H1 (cell line): ENCODE results near the gene NEBL. TPM values are rescaled to one million over a fixed set of nuclear protein-coding genes. Genes with fewer than 3 reads are reported as not detected.

Source experiments
- CTCF ChIA-PET: fragments of 300-600 bp; sonication (Branson Sonifier 250); formaldehyde crosslinking; loops from one replicate; lab custom pipeline; 2021; ENCODE audit not compliant: partially characterized antibody; lab: Charles Lee
- POLR2A ChIA-PET: fragments of 300-600 bp; sonication (Branson Sonifier 250); formaldehyde crosslinking; loops from one replicate; lab custom pipeline; 2021; ENCODE audit warnings: inconsistent platforms; ENCODE audit not compliant: partially characterized antibody; lab: Charles Lee
- DNase-seq, 2 experiments: peaks; one replicate each; pipeline versions ENCODE4 v3.0.0 to v3.0.0-alpha.2; 2010 to 2022; ENCODE audit warnings: low spot score in 2 of 2, low read depth in 1 of 2, mixed read lengths in 1 of 2
- FAIRE-seq: peaks from 2 replicates; lab custom pipeline; 2011; peaks lifted over from hg19 to GRCh38; lab: Jason Lieb, UNC
- H2AFZ ChIP-seq: 2 replicates; pipeline ENCODE4 v1.8.1; 2012; ENCODE audit warnings: low read length, inconsistent platforms
- H2AK5ac ChIP-seq: 2 replicates; pipeline ENCODE4 v1.6.1; 2013; ENCODE audit warnings: low read depth, low read length
- H2BK120ac ChIP-seq: replicated peaks from 2 replicates; pipeline ENCODE3; 2013; ENCODE audit warnings: low read depth, low read length, inconsistent platforms
- H2BK12ac ChIP-seq: 2 replicates; pipeline ENCODE4 v1.6.1; 2013; ENCODE audit warnings: low read depth, low read length
- H2BK15ac ChIP-seq: 2 replicates; pipeline ENCODE4 v1.6.1; 2013; ENCODE audit warnings: low read length
- H2BK20ac ChIP-seq: 2 replicates; pipeline ENCODE4 v1.6.1; 2013; ENCODE audit warnings: low read length
- H2BK5ac ChIP-seq: 2 replicates; pipeline ENCODE4 v1.6.1; 2013; ENCODE audit warnings: low read depth, low read length
- H3K14ac ChIP-seq: 2 replicates; pipeline ENCODE4 v1.6.1; 2013; ENCODE audit warnings: inconsistent platforms; ENCODE audit not compliant: insufficient read length
- H3K18ac ChIP-seq: 2 replicates; pipeline ENCODE4 v1.6.1; 2013; ENCODE audit warnings: low read length; ENCODE audit errors: extremely low read depth
- H3K23ac ChIP-seq: 2 replicates; pipeline ENCODE4 v1.6.1; 2013; ENCODE audit warnings: inconsistent platforms; ENCODE audit not compliant: insufficient read length
- H3K23me2 ChIP-seq: 2 replicates; pipeline ENCODE4 v1.6.1; 2013; ENCODE audit warnings: low read depth, low read length
- H3K27ac ChIP-seq: 2 replicates; pipeline ENCODE4 v1.6.1; 2011; ENCODE audit warnings: low read depth, low read length, inconsistent platforms
- H3K27me3 ChIP-seq, 4 experiments: replicated peaks in 1 of 4; 1 replicate in 1 of 4; 2 replicates in 3 of 4; pipeline versions ENCODE4 v1.6.1 to v1.8.1; 2011 to 2013; ENCODE audit warnings: low read length in 3 of 4, mild to moderate bottlenecking in 3 of 4, inconsistent platforms in 2 of 4, mixed read lengths in 2 of 4, moderate library complexity in 1 of 4; ENCODE audit not compliant: control insufficient read depth in 3 of 4, insufficient read depth in 3 of 4; ENCODE audit errors: extremely low read depth in 1 of 4
- H3K36me3 ChIP-seq, 4 experiments: 2 replicates each; pipeline versions ENCODE4 v1.6.1 to v1.8.1; 2011 to 2013; ENCODE audit warnings: mild to moderate bottlenecking in 4 of 4, low read length in 3 of 4, moderate library complexity in 2 of 4, control low read depth in 1 of 4, inconsistent platforms in 1 of 4; ENCODE audit not compliant: insufficient read depth in 4 of 4, control insufficient read depth in 2 of 4
- H3K4ac ChIP-seq: replicated peaks from 2 replicates; pipeline ENCODE3; 2013; ENCODE audit warnings: low read length, low read depth, mixed read lengths, inconsistent platforms; ENCODE audit not compliant: insufficient read length
- H3K4me1 ChIP-seq, 4 experiments: replicated peaks in 1 of 4; 1 replicate in 1 of 4; 2 replicates in 3 of 4; pipeline versions ENCODE4 v1.6.1 to v1.8.1; 2011 to 2013; ENCODE audit warnings: low read length in 3 of 4, inconsistent platforms in 2 of 4, mixed read lengths in 1 of 4; ENCODE audit not compliant: insufficient read depth in 4 of 4, control insufficient read depth in 3 of 4
- H3K4me2 ChIP-seq, 2 experiments: 2 replicates each; pipeline versions ENCODE4 v1.6.1 to v1.8.1; 2011 to 2013; ENCODE audit warnings: low read depth in 2 of 2, low read length in 2 of 2, control low read depth in 1 of 2, inconsistent platforms in 1 of 2, mild to moderate bottlenecking in 1 of 2; ENCODE audit not compliant: insufficient read depth in 1 of 2
- H3K4me3 ChIP-seq, 4 experiments: fragments of 200-600, 300-600 bp in 1 of 4; sonication (generic), shearing (Covaris generic), sonication (Bioruptor Twin) in 1 of 4; 2 replicates each; pipeline versions ENCODE4 v1.5.1 to v1.8.1; 2011 to 2016; ENCODE audit warnings: low read length in 4 of 4, low read depth in 3 of 4, control low read depth in 2 of 4, inconsistent platforms in 2 of 4, mild to moderate bottlenecking in 2 of 4, mixed read lengths in 1 of 4, moderate library complexity in 1 of 4; ENCODE audit not compliant: insufficient read depth in 2 of 4; ENCODE audit errors: extremely low read depth in 1 of 4
- H3K56ac ChIP-seq: replicated peaks from 2 replicates; pipeline ENCODE3; 2013; ENCODE audit warnings: low read depth, mild to moderate bottlenecking, mixed read lengths, low read length, inconsistent platforms; ENCODE audit not compliant: insufficient read length
- H3K79me1 ChIP-seq: 2 replicates; pipeline ENCODE4 v1.6.1; 2013; ENCODE audit warnings: low read depth, low read length, control low read depth
- H3K79me2 ChIP-seq, 2 experiments: 2 replicates each; pipeline versions ENCODE4 v1.6.1 to v1.8.1; 2012 to 2013; ENCODE audit warnings: low read length in 2 of 2, mild to moderate bottlenecking in 2 of 2, inconsistent platforms in 1 of 2; ENCODE audit not compliant: insufficient read depth in 2 of 2, control insufficient read depth in 1 of 2
- H3K9ac ChIP-seq, 4 experiments: replicated peaks in 1 of 4; 1 replicate in 1 of 4; 2 replicates in 3 of 4; pipeline versions ENCODE4 v1.6.1 to v1.8.1; 2011 to 2013; ENCODE audit warnings: low read depth in 3 of 4, low read length in 3 of 4, control low read depth in 2 of 4, mild to moderate bottlenecking in 2 of 4, moderate library complexity in 2 of 4, inconsistent platforms in 1 of 4; ENCODE audit errors: extremely low read depth in 1 of 4
- H3K9me3 ChIP-seq, 2 experiments: 2 replicates each; pipeline versions ENCODE4 v1.6.1 to v1.8.1; 2012 to 2013; ENCODE audit warnings: mild to moderate bottlenecking in 2 of 2, moderate library complexity in 2 of 2, control low read depth in 1 of 2, inconsistent platforms in 1 of 2, low read depth in 1 of 2, low read length in 1 of 2, mixed read lengths in 1 of 2; ENCODE audit not compliant: insufficient read depth in 2 of 2
- H4K20me1 ChIP-seq, 2 experiments: replicated peaks in 1 of 2; 2 replicates each; pipeline versions ENCODE3 to v1.8.1; 2011 to 2013; ENCODE audit warnings: inconsistent platforms in 2 of 2, low read length in 2 of 2, mild to moderate bottlenecking in 1 of 2; ENCODE audit not compliant: insufficient read depth in 2 of 2, control insufficient read depth in 1 of 2
- H4K5ac ChIP-seq: 2 replicates; pipeline ENCODE4 v1.6.1; 2013; ENCODE audit warnings: low read length, low read depth, mixed read lengths, inconsistent platforms; ENCODE audit not compliant: insufficient read length
- H4K8ac ChIP-seq: 2 replicates; pipeline ENCODE4 v1.8.0; 2013; ENCODE audit warnings: mild to moderate bottlenecking, moderate library complexity, low read length, inconsistent platforms; ENCODE audit not compliant: insufficient read depth; ENCODE audit errors: extremely low read depth
- H4K91ac ChIP-seq: replicated peaks from 2 replicates; pipeline ENCODE3; 2013; ENCODE audit warnings: low read length, mixed read lengths, inconsistent platforms; ENCODE audit not compliant: insufficient read length
- GABPA ChIP-seq: IDR thresholded peaks from 2 replicates; pipeline ENCODE4 v1.6.1; 2011; ENCODE audit warnings: mild to moderate bottlenecking, low read length, moderate library complexity, borderline replicate concordance; ENCODE audit not compliant: insufficient read depth
- KDM1A ChIP-seq: fragments of 200-600, 300-600 bp; sonication (generic); IDR thresholded peaks from 2 replicates; pipeline ENCODE4 v1.7.1; 2016; ENCODE audit warnings: mild to moderate bottlenecking, low read length, borderline replicate concordance
- SP1 ChIP-seq: IDR thresholded peaks from 2 replicates; pipeline ENCODE4 v1.6.1; 2011; ENCODE audit warnings: low read depth, low read length
- WGBS, 2 experiments: shearing (Covaris generic) in 1 of 2; methylation state at CpG; one replicate each; pipeline versions ENCODE4 v1.1.6 to v1.1.7; 2013 to 2015; ENCODE audit warnings: low lambda C conversion rate in 2 of 2, mixed read lengths in 2 of 2, inconsistent platforms in 1 of 2, low coverage in 1 of 2, missing lambda C conversion rate in 1 of 2; ENCODE audit not compliant: insufficient replicate concordance in 2 of 2, insufficient coverage in 1 of 2, insufficient read length in 1 of 2; ENCODE audit errors: extremely low coverage in 1 of 2, missing lambda C conversion rate in 1 of 2; 5-methylcytosine and 5-hydroxymethylcytosine counted together
- polyA plus RNA-seq, 7 experiments: library from polyadenylated mRNA; depleted of rRNA in 3 of 7; stranded (reverse) in 5 of 7; unstranded in 2 of 7; fragments of >200 nt in 5 of 7; fragments of 200-250 nt in 2 of 7; gene quantifications; 1 replicate in 5 of 7; 2 replicates in 1 of 7; 4 replicates in 1 of 7; pipeline versions ENCODE4 v1.2.1 to v1.2.3, GENCODE V29; 2011 to 2013; ENCODE audit warnings: missing spikeins in 2 of 7, mixed read lengths in 2 of 7
- total RNA-seq: library from RNA; stranded (reverse); fragmentation: NEBNext Ultra II Directional; extraction: Animal tissue kit (Norgen Biotek cat#: 25700); gene quantifications from 2 replicates; pipeline ENCODE4 v1.2.1, GENCODE V29; 2021

NEBL gene
- total and polyA plus RNA-seq, 2 of the 8 experiments (the other 6 are each of a cell fraction or from before 2014, with no cell fraction given) = 7.5 to 10.5 TPM

DNA sequence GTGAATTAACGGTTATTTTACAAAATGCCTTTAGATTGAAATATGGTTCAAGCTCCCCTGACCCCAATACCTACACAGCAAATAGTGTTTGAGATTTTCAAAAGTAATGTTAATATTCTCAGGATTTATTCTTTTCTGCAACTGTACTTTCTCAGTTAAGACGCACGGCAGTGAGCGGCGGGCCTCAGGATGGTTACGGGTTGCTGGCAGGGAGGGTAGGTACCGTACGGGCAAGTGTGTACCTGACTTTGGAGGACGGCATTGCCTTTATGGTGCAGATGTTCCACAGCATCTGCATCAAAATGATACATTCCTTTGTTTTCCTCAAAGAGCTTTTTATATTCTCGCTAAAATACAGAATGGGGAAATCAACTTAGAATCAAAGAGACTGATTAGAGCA is 44.8 kb downstream of the NEBL start:
- no peak overlapping the region for H2BK120ac ChIP-seq
- CTCF ChIA-PET = interaction anchor here (1.1 to 1.5 kb wide), 2 partner anchors 169 to 416 kb away, joined by 3 read pairs; no protein-coding TSS in a partner anchor
- H3K4me3 ChIP-seq = no peak overlapping the region
- no peak overlapping the region for H4K8ac ChIP-seq
- no peak for DNase-seq
- no peak overlapping the region for H3K23ac ChIP-seq
- no peak overlapping the region for H3K56ac ChIP-seq
- H3K9ac ChIP-seq = no peak overlapping the region; a peak in 1 of 7 replicates
- H3K27ac ChIP-seq = no peak overlapping the region
- H2AK5ac ChIP-seq = no peak overlapping the region
- H2BK15ac ChIP-seq = no peak overlapping the region
- no peak overlapping the region for H3K18ac ChIP-seq
- WGBS, 2 experiments = 92% methylated on average over 10 of the region's 10 CpGs; no CpG with 5 or more reads in 1 of the 2 experiments
- H3K79me2 ChIP-seq = no peaks in the 10 kb centered on the region
- H3K4me2 ChIP-seq = no peak overlapping the region
- H3K4me1 ChIP-seq = no peaks in the 10 kb centered on the region
- peaks cover 0 to 3% (median 0%) of the 10 kb centered on the region in 4 experiments; a peak in 3 of 8 replicates for H3K36me3 ChIP-seq
- no peaks in the 10 kb centered on the region; the same call in 1 of the 2 replicates for H3K23me2 ChIP-seq
- TF ChIP-seq GABPA (no peak), KDM1A (no peak), SP1 (no peak)
- TF ChIP-seq, all 59 proteins: peak for 0
- H2BK12ac ChIP-seq = no peak overlapping the region
- no peak overlapping the region for H4K91ac ChIP-seq
- H2BK20ac ChIP-seq = no peak overlapping the region
- POLR2A ChIA-PET = no interaction called here
- H3K27me3 ChIP-seq = no peaks in the 10 kb centered on the region
- H3K4ac ChIP-seq = no peak overlapping the region
- no peak overlapping the region for H2AFZ ChIP-seq
- no peak overlapping the region for H2BK5ac ChIP-seq
- no peak for FAIRE-seq
- H4K20me1 ChIP-seq = no peaks in the 10 kb centered on the region
- no peak overlapping the region for H3K14ac ChIP-seq
- no peak overlapping the region for H4K5ac ChIP-seq
- H3K79me1 ChIP-seq = no peaks in the 10 kb centered on the region
- H3K9me3 ChIP-seq = 0 out of 4 replicates have a peak, but pooled peaks cover 0 to 2% of the 10 kb centered on the region in 2 experiments
